Stimulated activated naive CD8-positive, alpha-beta T cell treated with anti-CD3 and anti-CD28 coated beads, Interleukin-15, Interleukin-2, amounts not matched to agents 100 U/mL and 50 U/mL, for 24 hours (primary cell): ENCODE data around the gene SMYD2.

Experiments used
- ATAC-seq: fragments of 150-1000 bp; cut with Tn5 transposase; one replicate; pipeline ENCODE4 v1.10.0; 2021
- DNase-seq: peaks from one replicate; pipeline ENCODE4 v3.0.0; 2021

SMYD2 gene, protein sequence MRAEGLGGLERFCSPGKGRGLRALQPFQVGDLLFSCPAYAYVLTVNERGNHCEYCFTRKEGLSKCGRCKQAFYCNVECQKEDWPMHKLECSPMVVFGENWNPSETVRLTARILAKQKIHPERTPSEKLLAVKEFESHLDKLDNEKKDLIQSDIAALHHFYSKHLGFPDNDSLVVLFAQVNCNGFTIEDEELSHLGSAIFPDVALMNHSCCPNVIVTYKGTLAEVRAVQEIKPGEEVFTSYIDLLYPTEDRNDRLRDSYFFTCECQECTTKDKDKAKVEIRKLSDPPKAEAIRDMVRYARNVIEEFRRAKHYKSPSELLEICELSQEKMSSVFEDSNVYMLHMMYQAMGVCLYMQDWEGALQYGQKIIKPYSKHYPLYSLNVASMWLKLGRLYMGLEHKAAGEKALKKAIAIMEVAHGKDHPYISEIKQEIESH

GRCh38 chr1:214281021-214281719 is at the start of gene SMYD2:
Gene SMYD2, plus strand, starts transcription at chr1:214281159. Its CDS starts 96 bp downstream, at chr1:214281255.
- peak; percentile 74 for DNase-seq

GRCh38 chr1:214233856-214234634 is 46.9 kb upstream of the SMYD2 start:
- DNase-seq (no peak), ATAC-seq (no peak)

More at GRCh38 chr1:214281021-214281719, at the start of gene SMYD2:
- peak; percentile 75 for ATAC-seq

DNA sequence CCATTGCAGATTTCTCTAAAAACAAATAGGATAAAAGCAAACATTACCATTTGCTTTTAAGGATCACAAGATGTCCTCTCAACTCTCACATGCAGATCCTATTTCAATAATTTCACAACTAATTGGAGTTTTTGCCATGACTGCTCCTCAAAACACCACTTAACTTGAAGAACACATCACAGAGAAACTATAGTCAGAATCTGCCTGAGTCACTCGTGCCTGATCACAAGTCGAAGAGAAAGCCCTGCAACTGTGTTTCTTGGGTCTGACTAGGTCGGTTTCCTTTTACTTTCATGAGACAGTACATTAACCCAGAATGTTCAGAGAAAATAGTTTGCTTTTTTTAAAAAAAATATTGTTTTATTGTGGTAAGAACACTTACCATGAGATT is 46.3 kb upstream of the SMYD2 start:
- no peak for DNase-seq

DNA sequence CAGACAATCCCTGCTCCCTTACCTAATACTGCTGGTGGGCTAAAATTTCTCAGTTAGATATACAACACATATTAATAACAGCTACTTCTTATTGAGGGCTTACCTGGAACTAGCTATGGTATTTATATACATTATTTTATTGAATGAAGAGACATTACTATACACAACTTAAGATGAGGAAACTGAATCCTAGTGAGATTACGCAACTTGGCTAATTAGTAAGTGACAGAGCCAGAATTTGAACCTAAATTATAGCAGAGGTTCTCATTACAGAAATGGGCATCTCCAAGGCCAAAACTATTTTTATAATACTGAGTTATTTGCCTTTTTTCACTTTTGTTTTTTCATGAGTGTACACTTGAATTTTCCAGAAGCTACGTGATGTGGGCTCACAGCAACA is 44.5 kb upstream of the SMYD2 start:
- ATAC-seq, result no peak
- no peak for DNase-seq

More for the DNA sequence above, 46.3 kb upstream of the SMYD2 start:
- ATAC-seq, result no peak

DNA sequence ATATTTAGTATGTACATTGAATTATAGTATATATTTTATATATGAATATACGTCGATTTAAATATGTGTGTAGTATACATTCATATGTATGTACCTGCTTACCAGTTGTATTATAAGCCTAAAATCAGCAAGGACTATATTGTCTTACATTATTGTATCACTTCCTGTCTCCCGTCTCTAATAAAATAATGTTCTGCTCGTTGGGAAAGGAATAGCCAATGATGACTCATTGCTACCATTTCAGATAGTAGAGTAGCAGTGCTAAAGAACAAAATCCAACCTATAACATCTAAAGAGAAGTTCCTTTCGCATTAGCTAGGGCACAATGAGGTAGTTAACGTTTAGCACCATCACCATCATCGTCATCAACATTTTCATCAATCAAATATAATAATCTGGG is 39.9 kb upstream of the SMYD2 start:
- DNase-seq, result no peak

DNA sequence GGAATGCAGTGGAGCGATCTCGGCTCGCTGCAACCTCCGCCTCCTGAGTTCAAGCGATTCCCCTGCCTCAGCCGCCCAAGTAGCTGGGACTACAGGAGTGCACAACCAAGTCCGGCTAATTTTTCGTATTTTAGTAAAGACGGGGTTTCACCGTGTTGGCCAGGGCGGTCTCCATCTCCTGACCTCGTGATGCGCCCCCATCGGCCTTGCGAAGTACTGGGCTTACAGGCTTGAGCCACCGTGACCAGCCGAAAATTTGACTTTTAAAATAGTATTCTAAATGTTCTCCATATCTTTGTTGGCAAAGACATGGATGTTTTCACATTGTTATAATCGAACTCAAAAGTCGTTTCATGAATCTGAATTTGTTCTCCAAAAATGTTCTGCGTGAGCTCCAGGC is 36.7 kb upstream of the SMYD2 start:
- DNase-seq, result no peak
- ATAC-seq, result no peak

More for the DNA sequence above, 39.9 kb upstream of the SMYD2 start:
- no peak for ATAC-seq

- ATAC-seq (no peak), DNase-seq (no peak)
Measured at GRCh38 chr1:214244841-214245240, 36.1 kb upstream of the SMYD2 start.

DNA sequence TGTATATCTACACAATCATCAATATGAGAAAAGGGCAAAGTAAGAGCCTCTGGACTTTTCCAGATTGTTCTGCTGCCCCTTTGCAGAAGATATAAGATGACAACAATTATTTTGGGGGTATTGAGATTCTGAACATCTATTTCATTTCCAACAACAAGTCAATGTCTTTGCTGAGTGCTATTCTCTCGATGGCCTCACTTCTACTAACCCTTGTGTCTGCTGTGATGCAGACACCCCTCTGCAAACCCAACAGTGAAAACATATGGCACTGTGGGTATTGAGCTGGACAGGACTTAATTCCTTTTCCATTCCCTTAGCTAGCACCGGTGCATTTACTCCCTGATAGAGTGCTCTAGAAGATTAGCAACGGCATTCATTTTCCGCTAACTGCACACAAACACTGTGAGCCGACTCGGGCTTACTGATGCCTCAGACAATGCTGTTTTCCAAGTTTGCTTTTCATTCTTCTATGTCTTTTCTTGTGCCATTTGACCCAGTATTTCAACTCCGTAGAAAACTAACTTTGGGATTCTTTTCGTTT is 33.4 kb upstream of the SMYD2 start:
- DNase-seq, result no peak
- no peak for ATAC-seq

DNA sequence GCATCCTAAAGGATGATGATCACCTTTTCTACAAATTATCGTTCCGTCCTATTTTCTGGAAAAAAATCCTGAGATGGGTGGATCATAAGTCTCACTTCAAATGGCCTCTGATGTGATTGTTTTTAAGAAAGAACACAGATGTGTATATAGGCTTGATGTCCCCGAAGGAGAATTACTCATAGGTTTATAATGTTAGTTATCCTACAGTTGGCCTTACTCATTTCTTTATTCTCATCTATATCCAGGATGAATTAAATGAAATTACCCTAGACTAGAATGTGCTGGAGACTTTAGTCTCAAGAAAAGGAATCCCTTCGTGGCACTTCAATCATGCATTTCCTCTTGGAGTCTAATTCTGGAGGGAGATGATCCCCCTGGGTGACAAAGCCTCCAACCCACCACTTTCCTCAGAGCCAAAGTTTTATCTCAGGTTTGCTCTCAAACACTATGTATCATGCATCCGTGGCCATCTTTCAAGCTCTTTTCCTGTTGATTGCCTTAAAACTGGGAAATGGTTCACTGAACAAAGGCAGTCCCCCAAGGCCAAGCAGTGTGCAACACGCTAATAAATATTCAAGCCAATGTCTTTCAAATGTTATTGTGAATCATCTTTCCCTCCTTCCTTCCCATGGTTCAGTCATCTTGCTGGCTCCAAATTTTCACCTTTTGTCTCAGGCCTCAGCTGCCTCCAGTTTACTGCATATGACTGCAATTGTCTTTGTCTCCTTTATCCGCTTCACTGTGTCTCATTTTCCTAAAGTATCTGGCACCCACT is 32.5 kb upstream of the SMYD2 start:
- ATAC-seq (no peak), DNase-seq (no peak)

DNA sequence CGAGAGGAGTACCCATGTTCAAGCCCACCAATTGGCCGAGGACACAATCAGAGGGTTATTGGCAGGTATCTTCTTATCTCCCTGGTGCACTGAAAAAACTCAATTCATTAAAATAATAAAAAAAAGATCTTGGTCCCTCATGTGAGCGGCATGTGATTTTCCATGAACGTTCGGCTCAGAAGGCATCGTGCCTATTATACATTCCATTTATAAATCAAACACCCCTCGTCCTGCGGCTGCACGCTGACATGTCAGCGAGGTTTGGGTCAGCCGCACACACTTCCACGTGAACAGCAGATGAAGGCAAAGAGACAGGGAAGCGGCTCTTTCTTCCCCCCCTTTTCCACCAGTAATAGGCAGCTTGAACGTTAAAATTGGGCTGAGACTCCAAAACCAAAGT is 31.3 kb upstream of the SMYD2 start:
- no peak for DNase-seq
- ATAC-seq, result no peak

DNA sequence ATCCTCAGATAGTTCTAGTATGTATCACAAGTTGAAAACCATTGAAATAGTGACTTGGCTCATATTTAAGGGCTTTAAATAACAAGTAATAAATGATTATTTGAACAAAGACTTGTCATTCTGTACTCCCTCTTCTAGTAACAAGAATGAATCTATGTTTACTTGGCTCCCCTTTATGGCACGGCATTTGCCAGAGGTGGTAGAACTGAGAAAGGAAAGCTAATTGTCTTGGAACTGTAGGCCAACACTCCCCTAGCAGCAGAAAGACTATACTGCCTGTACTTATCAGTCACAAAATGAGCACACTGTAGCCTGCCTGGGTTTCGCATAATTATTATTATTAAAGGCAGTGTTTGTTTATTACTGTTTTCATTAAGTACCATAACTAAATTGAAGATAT is 29.6 kb upstream of the SMYD2 start:
- DNase-seq, result no peak
- ATAC-seq, result no peak

- DNase-seq (no peak), ATAC-seq (no peak)
Measured at GRCh38 chr1:214255509-214255908, 25.4 kb upstream of the SMYD2 start.

DNA sequence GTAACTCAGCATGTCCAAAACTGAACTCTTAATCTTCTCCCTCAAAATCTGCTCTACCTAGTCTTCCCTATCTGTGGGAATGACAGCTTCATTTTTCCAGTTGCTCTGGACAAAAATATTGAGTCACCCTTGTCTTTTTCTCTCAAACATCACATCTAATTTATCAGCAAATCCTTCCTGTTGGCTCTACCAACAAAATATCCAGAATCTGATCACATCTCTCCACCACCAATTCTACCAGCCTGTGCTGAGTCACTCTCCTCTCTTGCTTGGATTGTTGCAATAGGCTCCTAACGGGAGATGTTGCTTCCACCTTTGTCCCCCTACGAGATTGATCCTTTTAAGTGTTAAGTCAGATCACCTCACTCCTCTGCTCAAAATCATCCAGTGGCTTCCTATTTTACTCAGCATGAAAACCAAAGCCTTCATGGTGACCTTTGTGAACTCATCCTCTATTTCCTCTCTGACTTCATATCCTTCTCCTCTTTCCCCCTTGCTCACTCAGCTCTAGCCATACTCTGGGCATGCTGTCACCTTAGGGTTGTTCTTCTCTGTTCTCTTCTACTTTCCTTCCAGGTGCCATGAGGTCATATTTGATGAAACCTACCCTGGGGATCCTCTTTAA is 21.5 kb upstream of the SMYD2 start:
- ATAC-seq (peak; percentile 72), DNase-seq (no peak)

DNA sequence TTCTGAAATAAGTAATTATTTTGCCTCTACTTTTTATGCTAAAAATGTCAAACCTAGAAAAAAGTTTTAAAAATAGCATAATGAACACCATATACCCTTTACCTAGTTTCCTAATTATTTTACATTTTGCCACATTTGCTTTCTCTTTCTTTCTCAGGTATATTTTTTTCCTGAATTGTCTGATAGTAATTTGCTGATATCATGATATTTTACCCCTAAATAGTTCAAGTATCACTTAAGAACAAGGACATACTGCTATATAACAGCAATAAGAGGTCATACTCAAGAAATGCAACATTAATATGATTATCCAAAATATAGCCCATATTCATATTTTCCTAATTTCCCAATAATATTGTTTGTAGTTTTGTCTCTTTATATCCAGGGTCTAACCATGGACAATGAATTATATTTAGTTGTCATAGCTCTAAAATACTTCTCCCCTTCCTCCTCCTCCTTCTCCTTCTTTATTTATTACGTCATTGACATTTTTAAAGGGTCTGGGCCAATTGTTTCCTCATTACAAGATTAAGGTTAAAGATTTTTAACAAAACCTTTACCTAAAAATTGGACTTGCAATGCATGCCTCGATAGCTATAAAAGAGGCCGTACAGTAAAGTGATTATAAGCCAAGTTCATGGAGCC is 20.3 kb upstream of the SMYD2 start:
- DNase-seq (no peak), ATAC-seq (no peak)

DNA sequence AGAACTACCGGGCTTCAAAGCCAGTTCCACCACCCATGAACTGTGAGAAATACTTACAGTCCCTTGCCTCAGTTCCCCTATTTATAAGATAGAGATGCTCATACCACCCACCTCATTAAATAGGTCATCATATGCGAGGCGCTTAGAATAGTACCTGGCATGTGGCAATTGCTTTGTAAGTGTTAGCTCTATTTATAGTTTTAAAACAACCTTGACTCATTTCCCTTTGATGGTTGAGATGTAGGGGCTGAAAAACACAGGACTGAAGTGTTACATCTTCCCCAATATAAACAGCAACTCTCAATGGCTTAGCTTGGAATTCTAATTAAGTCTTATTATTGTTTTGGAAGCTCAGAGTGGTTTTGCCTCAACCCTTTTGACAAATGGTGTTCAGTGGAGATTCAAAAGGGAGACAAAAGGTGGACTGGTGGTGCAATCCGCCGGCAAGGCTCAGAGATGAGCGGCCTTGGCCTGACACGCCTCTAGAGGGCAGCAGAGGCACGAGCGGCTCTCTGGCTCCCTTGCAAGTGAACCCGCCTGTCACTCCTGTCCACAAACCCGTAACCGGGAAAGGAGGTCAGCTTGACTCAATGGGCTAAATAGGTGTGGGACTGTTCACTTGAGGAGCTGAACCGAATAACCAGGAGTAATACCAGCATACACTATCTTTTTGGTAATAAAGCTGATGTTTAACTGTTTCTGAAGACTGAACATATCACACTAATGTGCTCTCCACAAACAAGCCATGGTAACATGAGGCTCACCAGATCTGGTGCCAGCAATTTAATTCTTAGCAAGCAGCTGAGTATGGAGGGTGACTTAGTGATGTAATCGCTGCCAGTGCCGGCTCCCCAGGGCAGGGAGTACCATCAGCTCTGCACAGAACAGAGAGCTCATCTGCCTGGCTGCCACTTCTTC is 19.5 kb upstream of the SMYD2 start:
- peak; percentile 87 for DNase-seq
- peak; percentile 92 for ATAC-seq

GRCh38 chr1:214264196-214264595 is 16.8 kb upstream of the SMYD2 start:
- ATAC-seq (no peak), DNase-seq (no peak)

GRCh38 chr1:214264976-214265375 is 16.0 kb upstream of the SMYD2 start:
- no peak for ATAC-seq

GRCh38 chr1:214270097-214270650 is 10.8 kb upstream of the SMYD2 start:
- ATAC-seq, result no peak

More at GRCh38 chr1:214264976-214265375, 16.0 kb upstream of the SMYD2 start:
- DNase-seq, result no peak

More at GRCh38 chr1:214270097-214270650, 10.8 kb upstream of the SMYD2 start:
- no peak for DNase-seq
